GM20000 (cell line): Measurements from ENCODE around the gene CACNB4.
A peak's percentile ranks its signal among the peaks of the same experiment; 100 is the strongest.

Experiments
- DNase-seq: peaks from one replicate; pipeline ENCODE4 v3.0.0; 2012; ENCODE audit warnings: low spot score
- CTCF ChIP-seq: IDR thresholded peaks from 2 replicates; pipeline ENCODE4 v1.5.1; 2012; ENCODE audit warnings: mild to moderate bottlenecking, control low read depth; ENCODE audit errors: extremely low read depth, missing control alignments

The CACNB4 gene

GRCh38 chr2:152050915-152051314 lies 47.9 kb downstream of the CACNB4 start:
- TF ChIP-seq CTCF: no peak
- no peak for DNase-seq

- TF ChIP-seq CTCF: no peak
- DNase-seq: no peak
Measured at GRCh38 chr2:152050341-152050740, 48.5 kb downstream of the CACNB4 start.

- TF ChIP-seq CTCF: no peak
- DNase-seq: no peak
Measured at GRCh38 chr2:152049541-152049940, 49.3 kb downstream of the CACNB4 start.

- DNase-seq: no peak
- peak; percentile 11 for TF ChIP-seq CTCF
Measured at GRCh38 chr2:152047824-152048471, 50.9 kb downstream of the CACNB4 start.

DNA sequence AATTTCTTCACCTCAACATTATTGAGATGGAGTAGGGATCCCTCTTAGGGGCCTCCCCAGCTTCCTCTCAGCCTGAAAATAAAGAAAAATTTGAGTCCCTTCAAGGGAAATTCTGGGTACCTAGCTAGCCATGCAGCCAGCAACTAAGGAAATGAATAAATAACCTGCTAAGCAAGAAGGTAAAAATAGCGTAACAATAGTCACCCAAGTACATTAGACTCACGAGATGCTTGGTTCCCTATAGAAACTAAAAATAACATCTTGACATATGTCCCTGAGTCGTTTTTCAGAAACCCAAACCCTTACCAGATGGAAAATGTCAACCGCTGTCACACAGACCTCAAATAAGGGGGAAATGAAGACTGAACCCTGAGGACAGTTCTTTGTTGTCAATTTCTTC lies 51.9 kb downstream of the CACNB4 start:
- no peak for TF ChIP-seq CTCF
- DNase-seq: peak; percentile 46

GRCh38 chr2:152042636-152043615 lies 55.9 kb downstream of the CACNB4 start:
- TF ChIP-seq CTCF: no peak
- DNase-seq: no peak

GRCh38 chr2:152038441-152038958 lies 60.3 kb downstream of the CACNB4 start:
- no peak for DNase-seq
- TF ChIP-seq CTCF: no peak
